IPS DF 4.7 (cell line): Measurements from ENCODE around the gene COL18A1.

Source experiments
- DNase-seq: peaks from one replicate; pipeline ENCODE4 v3.0.0-alpha.2; 2013; ENCODE audit warnings: low spot score; ENCODE audit errors: extremely low read depth

Gene COL18A1

DNA sequence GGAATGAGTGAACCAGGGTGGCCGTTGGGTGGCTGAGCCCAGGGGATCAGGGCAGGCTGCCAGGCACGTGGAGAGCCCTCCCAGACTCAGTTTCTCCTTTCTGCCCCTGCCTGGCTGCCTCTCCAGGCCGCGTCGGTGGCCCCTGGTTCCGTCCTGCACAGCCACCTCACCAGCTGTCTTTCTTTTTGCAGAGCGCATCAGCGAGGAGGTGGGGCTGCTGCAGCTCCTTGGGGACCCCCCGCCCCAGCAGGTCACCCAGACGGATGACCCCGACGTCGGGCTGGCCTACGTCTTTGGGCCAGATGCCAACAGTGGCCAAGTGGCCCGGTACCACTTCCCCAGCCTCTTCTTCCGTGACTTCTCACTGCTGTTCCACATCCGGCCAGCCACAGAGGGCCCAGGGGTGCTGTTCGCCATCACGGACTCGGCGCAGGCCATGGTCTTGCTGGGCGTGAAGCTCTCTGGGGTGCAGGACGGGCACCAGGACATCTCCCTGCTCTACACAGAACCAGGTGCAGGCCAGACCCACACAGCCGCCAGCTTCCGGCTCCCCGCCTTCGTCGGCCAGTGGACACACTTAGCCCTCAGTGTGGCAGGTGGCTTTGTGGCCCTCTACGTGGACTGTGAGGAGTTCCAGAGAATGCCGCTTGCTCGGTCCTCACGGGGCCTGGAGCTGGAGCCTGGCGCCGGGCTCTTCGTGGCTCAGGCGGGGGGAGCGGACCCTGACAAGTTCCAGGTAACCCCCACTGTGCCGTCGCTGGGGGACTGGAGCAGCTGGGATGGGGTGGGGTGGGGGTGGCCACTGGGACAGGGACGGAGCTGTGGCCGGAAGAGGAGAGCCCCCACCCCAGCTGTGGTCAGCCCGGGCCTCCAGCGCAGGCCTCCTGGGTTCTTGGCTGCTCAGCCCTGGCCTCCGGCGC, 63.3 kb downstream of the COL18A1 start:
- no peak for DNase-seq

DNA sequence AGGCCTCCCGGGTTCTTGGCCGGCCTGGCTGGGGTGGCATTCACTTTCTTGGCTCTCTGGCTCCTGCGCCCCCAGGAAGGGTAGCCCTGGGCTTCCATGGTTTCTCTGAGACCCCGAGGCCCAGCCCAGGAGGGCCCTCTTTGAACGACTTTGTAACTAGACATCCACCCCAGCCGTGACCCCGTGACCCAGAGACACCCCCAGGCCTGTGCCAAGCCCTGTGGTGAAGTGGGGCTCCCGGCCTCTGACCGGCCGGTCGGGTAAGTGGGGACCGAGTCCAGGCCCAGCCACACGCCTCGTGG, 64.0 kb downstream of the COL18A1 start:
- no peak for DNase-seq

DNA sequence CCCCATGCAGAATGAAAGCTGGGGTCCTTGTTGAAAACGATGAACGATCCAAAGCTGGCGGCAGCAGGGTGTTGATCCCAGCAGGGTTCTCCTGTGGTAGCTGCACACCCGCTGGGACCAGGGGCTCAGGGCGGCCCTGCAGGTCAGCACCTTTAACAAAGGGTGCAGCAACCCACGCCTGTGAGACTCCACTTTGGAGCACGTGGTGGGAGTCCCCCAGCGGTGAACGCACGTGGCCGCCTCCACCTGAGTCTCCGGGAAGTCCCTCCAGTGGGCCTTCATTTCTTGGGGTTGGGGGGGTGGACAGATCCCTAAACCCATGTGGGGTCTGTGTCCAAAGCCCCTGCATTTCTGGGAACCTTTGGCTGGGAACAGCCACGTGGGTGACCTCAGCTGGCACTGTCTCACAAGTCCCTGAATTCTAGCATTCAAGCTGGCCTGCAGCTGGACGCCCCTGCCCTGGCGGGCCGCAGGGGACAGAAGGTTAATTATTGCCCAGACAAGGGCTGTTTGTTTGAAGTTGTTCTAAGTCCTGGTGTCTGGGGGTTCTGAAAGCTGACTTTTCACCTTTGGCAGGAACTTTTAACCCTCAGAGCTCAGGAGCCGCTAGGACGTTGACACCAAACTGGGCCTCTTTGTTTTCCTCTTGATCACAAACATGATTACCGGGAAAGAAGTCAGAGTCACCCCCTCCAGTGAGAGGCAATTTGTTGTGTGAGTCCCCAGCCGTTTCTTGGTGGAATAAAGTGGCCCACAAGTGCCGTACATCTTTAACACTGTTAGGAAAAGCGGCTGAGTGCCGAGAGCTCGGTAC, 64.5 kb downstream of the COL18A1 start:
- DNase-seq = no peak

DNA sequence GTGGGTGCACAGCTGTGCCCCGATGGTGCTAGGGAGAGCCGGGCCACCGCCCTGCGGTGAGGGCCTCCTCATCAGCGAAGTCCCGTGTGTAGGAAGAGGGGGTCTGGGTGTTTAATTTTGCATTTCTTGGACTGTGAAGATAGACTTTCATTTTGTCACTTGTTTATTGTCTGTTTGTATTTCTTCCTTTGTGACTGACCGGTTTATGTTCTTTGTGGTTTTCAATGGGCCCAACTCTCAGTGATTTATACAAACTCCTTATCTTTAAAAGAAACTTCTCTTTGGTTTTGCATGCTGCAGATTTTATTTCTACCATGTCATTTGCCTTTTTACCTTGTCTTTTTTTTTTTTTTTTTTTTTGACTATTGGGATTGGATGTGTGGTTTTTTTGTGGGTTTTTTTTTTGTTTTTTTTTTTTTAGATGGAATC, 65.1 kb downstream of the COL18A1 start:
- DNase-seq = no peak

DNA sequence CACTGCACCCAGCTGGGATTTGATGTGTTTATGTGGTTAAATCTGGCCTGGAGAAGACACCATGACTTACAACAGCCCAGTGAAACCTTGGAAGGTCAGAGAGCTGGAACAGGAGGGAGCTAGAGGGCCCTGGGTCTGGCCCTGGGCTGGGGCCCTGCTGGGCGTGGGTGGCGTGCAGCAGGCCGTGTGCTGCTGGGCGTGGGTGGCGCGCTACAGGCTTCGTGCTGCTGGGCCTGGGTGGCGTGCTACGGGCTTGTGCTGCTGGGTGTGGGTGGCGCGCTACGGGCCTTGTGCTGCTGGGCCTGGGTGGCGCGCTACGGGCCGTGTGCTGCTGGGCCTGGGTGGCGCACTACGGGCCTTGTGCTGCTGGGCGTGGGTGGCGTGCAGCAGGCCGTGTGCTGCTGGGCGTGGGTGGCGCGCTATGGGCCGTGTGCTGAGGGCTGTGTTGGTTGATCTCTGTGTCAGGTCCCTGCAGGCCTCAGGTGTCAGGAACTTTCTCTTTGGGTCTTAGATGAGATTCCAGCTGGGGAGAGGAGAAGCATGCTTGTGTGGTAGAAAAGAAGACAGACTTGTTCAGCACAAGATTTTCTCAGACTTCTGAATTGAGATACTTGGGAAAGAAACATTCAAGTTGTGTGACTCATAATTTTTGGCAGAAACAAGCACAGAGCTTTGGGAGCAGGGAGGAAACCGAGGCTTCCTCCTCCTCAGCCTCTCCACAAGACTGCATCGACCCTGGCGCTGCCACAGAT, 66.0 kb downstream of the COL18A1 start:
- no peak for DNase-seq

DNA sequence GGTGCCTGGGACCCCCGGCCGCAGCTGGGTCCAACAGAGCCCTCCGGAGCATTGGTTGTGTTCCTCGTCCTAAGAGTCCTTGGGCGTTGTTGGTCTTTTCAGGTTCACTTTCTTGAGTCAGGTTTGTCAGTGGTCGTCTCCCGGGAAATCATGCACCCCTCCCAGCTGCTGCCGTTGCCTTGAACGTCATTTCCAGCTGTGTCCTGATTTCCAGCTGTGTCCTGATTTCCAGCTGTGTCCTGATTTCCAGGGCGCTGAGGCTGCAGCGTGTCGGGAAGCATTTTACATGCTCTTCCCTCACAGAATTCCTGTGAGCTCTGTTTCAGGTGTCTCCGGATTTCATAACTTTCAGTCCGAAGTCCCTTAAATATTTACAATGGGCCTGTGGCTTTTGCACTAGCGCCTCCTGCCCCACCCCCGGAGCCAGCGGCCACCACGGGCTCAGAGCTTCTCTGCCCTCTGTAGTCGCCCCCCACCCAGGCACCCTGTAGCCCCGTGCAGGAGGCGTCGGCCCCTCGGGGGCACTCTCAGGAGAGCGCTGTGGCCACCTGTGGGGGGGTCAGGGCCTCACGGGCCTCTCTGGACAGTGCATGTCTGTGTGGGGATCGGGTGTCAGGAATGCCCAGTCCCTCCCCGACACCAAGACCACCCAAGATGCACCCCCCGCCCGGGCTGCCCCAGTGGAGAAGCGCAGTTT, 66.7 kb downstream of the COL18A1 start:
- no peak for DNase-seq

DNA sequence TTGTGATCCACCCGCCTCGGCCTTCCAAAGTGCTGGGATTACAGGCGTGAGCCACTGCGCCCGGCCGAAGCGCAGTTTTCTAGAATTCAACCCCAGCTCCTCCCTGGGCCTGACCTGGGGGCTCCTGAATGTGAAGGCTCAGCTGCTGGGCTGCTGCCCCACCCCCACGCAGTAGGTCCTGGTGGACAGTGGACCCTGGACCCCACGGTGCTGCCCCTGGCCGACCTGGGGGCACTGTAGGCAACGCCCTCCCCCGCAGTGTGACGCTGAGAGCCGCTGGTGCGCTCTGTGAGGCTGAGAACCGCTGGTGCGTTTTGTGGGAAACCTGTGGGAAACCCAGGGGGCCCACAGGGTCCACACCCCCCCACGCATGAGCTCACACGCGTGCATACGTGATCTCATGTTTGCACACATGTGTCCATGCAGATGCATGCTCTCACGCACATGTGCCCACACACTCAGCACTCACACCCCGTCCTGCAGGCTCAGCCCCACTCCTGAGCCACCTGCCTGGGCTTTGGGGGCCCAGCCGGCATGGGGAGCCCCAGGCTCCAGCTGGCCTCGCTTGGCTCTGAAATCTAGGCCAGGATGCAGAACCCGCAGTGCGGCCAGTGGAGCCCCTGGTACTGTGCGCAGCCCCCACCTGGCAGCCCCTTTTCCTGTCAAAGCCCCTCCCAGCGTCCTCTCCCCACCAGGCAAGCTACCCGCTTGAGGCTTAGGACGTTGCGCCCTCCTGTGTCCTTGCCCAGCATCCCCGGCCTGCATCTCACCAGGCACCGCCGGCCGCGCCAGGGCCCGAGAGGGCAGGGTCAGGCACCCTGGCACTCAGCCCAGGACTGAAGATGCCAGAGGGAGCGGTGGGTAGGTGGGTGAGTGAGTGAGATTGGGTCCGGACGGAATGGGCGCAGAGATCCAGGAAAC, 67.7 kb downstream of the COL18A1 start:
- no peak for DNase-seq

DNA sequence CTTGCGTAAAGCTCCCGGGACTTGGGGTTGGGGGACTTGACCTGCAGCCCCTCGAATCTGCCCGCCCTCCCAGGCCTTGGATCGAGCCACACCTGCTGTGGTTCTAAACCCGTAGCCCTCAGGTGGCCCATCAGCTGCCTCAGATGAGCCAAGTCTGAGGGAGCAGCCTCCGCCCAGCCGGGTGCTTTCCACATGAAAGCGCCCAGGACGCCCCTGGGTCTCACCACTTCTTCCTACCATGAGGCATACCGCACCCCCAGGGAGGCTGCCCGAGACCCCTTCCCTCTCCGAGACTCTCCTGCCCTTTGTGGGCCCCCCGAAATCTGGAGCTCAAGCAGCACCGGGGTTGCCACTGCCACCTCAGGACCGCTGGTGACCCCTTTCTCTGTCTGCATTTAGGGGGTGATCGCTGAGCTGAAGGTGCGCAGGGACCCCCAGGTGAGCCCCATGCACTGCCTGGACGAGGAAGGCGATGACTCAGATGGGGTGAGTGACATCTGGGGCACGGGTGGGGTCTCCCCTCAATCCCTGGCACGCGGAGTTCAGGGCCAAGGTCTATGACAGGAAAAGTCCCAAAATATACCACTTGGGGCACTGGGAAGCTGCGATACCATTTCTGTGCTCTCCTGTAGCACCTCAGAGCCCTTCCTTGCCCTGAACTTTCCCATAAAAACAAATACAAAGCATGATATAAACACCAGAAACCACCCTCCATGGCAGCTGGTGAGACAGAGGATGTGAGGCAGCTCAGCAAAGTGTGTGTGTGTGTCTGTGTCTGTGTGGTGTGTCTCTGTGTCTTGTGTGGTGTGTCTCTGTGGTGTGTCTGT, 68.7 kb downstream of the COL18A1 start:
- DNase-seq = no peak

DNA sequence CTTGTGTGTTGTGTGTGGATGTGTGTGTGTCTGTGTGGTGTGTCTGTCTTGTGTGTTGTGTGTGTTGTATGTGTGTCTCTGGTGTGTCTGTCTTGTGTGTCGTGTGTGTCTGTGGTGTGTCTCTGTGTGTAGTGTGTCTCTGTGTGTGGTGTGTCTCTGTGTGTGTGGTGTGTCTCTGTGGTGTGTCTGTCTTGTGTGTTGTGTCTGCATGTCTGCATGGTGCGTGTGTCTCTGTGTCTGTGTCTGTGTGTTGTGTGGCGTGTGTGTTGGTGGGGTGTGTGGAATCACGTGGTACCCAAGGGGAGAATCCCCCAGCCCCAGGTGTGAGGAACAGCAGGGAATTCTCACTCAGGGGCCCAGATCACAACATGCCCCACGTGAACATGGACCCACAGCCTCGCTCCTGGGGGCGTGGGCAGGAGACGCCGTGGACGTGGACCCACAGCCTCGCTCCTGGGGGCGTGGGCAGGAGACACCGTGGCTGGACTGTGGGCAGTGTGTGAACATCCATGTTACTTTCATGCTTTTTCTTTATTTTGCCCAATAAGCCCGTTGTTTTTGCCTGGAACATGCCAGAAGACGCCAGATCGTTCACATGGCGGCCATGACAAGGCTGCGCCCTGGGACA, 69.5 kb downstream of the COL18A1 start:
- no peak for DNase-seq

DNA sequence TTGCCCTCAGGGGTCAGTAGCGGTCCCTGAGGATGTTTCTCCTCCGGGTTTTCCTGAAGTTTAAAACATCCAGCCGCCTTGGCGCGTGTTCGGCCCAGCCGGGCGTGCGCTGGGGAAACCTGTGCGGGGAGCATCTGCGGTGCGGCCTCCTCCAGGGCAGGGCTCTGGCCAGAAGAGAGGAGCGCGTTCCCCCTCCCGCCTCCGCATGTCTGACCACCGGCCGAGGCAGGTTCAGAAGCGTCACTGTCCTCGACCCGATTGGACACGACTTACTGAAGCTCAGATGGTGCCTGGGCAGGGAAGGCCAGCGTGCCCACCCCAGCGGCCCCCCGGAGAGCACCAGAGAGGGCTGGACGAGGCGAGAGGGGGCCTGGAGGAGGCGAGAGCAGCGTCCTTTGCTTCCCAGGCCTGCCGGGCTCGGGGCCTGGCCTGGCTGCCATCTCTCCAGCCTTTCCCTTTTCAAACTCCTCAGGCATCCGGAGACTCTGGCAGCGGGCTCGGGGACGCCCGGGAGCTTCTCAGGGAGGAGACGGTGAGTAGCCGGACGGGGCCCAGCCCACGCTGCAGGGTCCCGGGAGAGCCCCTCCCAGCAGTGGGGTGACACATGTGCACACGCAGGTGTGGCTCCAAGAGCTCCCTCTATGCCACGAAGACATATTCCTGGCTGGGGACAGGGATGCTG, 70.2 kb downstream of the COL18A1 start:
- DNase-seq = no peak

DNA sequence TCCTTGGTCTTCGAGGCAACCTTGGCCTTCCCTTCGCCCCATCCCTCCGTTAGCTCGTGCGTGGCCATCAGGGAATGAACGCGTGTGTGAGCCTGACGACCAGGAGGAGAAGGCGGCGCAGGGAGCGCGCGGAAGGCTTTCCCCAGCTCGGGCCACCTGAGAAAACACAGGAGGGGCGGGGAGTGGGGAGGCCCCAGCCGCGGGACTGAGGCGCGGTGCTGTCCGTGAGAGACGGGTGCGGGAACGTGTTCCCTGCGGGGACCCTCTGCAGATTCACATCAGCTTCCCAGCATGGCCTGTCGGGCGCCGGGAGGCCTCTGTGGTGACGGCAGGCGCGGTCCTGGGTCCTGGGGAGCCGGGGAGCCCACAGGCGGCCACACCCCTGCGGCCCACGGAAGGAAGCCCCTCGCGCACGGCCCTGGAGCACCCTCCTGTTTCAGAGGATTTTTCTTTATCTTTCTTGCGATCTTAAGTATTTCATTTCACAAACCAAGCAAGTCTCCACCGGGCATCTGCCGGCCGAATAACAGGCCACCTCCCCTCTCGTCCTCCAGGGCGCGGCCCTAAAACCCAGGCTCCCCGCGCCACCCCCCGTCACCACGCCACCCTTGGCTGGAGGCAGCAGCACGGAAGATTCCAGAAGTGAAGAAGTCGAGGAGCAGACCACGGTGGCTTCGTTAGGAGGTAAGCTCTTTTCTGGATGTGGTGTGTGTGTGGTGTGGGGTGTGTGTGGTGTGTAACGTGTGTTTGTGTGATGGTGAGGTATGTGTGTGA, 71.0 kb downstream of the COL18A1 start:
- no peak for DNase-seq

DNA sequence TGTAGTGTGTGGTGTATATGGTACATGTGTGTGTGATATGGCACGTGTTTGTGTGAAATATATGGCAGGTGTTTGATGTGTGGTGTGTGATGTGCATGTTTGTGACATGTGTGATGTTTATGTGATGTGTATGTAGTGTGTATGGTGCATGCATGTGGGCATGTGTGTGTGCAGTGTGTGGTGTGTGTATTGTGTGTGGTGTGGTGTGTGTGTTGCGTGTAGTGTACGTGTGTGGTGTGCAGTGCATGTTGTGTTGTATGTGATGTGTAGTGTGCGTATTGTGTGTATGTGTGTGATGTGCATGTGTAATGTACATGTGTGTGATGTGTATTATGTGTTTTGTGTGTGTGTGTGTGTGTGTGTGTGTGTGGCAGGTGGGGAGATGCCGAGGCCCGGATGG, 71.6 kb downstream of the COL18A1 start:
- DNase-seq = no peak

DNA sequence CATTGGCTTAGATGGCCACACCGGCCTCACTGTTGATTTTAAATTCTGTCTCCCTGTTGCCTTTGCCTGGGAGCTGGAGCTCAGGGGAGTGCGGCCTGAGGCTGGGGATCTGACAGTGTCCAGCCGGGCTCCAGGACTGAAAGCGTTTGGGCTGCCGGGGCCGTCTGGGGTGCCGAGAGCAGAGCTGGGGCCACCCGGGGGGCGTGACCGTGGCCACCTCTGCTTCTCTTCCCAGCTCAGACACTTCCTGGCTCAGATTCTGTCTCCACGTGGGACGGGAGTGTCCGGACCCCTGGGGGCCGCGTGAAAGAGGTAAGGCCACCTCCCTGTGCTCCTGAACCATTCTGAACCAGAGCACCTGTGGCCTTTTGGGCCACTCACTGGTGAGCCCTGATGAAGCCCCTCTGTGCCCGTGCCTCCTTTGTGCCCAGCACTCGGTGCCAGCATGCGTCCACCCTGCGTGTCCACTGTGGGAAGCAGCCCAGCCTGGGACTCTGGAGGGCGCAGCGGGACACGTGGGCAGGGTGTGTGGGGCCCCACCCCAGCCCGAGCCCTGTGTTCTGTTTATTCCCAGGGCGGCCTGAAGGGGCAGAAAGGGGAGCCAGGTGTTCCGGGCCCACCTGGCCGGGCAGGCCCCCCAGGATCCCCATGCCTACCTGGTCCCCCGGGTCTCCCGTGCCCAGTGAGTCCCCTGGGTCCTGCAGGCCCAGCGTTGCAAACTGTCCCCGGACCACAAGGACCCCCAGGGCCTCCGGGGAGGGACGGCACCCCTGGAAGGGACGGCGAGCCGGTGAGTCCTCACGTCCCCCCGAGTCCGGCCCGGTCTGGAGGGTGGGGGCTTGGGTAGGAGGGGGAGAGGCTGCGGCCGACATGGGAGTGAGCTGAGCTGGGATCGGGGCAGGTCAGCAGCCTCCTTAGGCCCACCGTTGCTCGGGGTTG, 72.5 kb downstream of the COL18A1 start:
- DNase-seq = no peak

DNA sequence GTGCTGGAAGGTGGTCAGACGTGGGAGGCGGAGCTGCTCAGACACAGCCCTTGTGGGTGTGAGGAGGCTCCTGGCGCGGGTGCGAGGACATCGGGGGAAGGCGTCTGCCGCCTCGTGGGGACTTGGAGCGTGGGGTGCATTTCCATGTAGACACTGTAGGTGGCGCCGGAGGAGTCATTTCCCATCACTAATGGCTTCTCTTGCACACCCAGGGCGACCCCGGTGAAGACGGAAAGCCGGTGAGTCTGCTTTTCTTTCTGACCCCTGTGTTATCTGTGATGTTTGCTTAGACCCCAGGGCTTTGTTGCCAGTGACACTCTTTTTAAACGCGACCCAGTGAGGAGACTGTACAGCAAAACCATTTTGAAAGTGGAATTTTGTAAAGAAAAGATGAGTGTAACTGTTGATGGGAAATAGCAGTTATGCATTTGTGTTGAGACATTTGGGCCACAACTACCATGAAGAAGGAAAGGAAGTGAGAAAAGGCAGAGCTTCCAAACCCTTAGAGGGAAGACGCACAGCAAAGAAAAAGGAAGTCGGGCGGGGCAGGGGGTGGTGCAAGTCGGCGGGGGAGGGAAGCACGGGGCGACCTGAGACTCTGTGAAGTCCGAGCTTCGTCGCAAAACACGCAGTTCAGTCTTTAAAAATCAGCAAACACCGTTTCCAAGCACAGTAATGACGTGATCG, 73.3 kb downstream of the COL18A1 start:
- DNase-seq = peak; percentile 33

DNA sequence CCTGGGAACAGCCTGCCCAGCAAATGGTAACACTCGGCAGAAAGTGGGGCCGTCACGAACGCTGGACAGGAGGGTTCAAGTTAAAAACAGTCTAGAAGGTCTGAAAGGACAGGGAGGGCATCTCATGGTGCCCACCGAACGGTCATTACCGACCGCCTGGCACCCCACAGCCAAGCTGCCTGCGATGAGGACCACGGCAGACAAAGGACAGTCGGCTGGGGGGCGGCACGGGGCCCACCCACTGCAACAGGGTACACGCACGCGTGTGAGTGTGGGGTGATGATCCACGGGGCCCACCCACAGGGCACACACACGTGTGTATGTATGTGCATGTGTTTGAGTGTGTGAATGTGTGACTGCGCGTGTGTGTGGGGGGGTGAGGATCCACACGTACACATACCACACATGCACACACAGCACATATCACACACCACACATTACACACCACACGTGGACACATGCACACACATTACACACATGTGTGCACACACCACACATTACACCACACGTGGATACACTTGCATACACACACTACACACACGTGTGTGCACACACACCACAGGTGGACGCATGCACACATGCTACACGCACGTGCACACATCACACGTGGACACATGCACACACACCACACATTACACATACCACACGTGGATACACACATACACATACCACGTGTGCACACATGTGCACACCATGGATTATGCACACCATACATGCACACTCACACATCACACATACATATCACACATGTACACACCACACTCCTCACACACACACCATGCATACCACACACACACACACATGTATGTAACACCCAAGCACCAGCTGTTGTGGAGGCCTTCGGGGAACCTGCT, 74.1 kb downstream of the COL18A1 start:
- no peak for DNase-seq
